ENCODE results near the gene CTNND2. TPM values are rescaled to one million over a fixed set of nuclear protein-coding genes. Genes with fewer than 3 reads are reported as not detected.

Gene CTNND2
- total and polyA plus RNA-seq, 10 of the 15 experiments (the other 5 are each of a cell fraction or from before 2014, with no cell fraction given) = 0.02 to 0.16 (median 0.04) TPM; not detected in 7

GRCh38 chr5:11780641-11781345 lies 123.5 kb downstream of the CTNND2 start (continued):
- TF ChIP-seq ZBTB33 (IDR thresholded peaks at IDR 0.05) (no peak), IKZF1 (conservative IDR thresholded peaks at IDR 0.05) (no peak), GATAD2B (conservative IDR thresholded peaks at IDR 0.05; ENCODE audit: low read depth) (no peak), BCL11A (IDR thresholded peaks at IDR 0.05; ENCODE audit: low read depth, low read length) (no peak), PBX3 (IDR thresholded peaks at IDR 0.05; ENCODE audit: insufficient replicate concordance, low read depth, low read length) (no peak), POU2F2 (IDR thresholded peaks at IDR 0.05; ENCODE audit: borderline replicate concordance, low read depth, low read length) (no peak), JUNB (IDR thresholded peaks at IDR 0.05) (no peak), NR2C2 (IDR thresholded peaks at IDR 0.05; ENCODE audit: borderline replicate concordance, control insufficient read depth, insufficient read length, low read depth) (no peak)

- no peaks in the 10 kb centered on the region for H3K27me3 ChIP-seq (replicated peaks in 1 of 2; ENCODE audit: control insufficient read depth in 2 of 2, insufficient read depth in 2 of 2, low read length in 1 of 2)
- no peaks in the 10 kb centered on the region for H3K9me3 ChIP-seq (replicated peaks; ENCODE audit: control insufficient read depth, insufficient read depth, low read length)
- POLR2A ChIA-PET = no interaction called here
- no peak overlapping the region for H3K27ac ChIP-seq (ENCODE audit: control insufficient read depth, insufficient read depth)
- no peaks in the 10 kb centered on the region for H3K79me2 ChIP-seq (ENCODE audit: control insufficient read depth, insufficient read depth, low read length)
- CTCF ChIA-PET = no interaction called here
- DNase-seq (ENCODE audit: low read depth, low spot score) (no peak), FAIRE-seq (no peak), ATAC-seq (no peak)
- no peak overlapping the region for H3K4me2 ChIP-seq (ENCODE audit: control insufficient read depth, insufficient read depth)
- SMC1A ChIA-PET (ENCODE audit: uncharacterized antibody, unreplicated experiment) = no interaction called here
- H4K20me1 ChIP-seq (ENCODE audit: control insufficient read depth, insufficient read depth) = no peaks in the 10 kb centered on the region
- no peak overlapping the region for H2AFZ ChIP-seq (ENCODE audit: control insufficient read depth, low read depth, low read length)
- intact Hi-C loops (cut with micrococcal nuclease; ENCODE audit: unreplicated experiment) = no loop called here
- H3K9ac ChIP-seq (ENCODE audit: control insufficient read depth, insufficient read depth, low read length) = no peak overlapping the region
- H3K36me3 ChIP-seq (ENCODE audit: control insufficient read depth in 2 of 2, insufficient read depth in 2 of 2, low read length in 1 of 2) = no peaks in the 10 kb centered on the region
- RAD21 ChIA-PET (ENCODE audit: unreplicated experiment) = no interaction called here
- WGBS (ENCODE audit: insufficient coverage, insufficient replicate concordance, low lambda C conversion rate, missing lambda C conversion rate) = 0% methylated on average over 2 of the region's 2 CpGs
- H3K4me3 ChIP-seq = no peak overlapping the region
- in situ Hi-C loops (cut with MboI) = no loop called here
- H3K4me1 ChIP-seq (ENCODE audit: control insufficient read depth, insufficient read depth, low read length) = no peaks in the 10 kb centered on the region
- no TSS peak for BruUV-seq (replicated peaks)
- TF ChIP-seq BCL3 (IDR thresholded peaks at IDR 0.05; ENCODE audit: borderline replicate concordance, insufficient read depth, low read depth, low read length, poor library complexity, severe bottlenecking) = no peak
- TF ChIP-seq MTA3 (IDR thresholded peaks at IDR 0.05; ENCODE audit: borderline replicate concordance, low read length) = no peak
- TF ChIP-seq ZBTB40 (IDR thresholded peaks at IDR 0.05; ENCODE audit: borderline replicate concordance) = no peak
- TF ChIP-seq FOXM1 (IDR thresholded peaks at IDR 0.05; ENCODE audit: low read depth, low read length) = no peak
- TF ChIP-seq MEF2A (IDR thresholded peaks at IDR 0.05; ENCODE audit: insufficient read depth, low read depth, low read length) = no peak
- no peak for TF ChIP-seq SP1 (IDR thresholded peaks at IDR 0.05; ENCODE audit: low read depth, low read length)
Observed at GRCh38 chr5:11777096-11777495, 127.2 kb downstream of the CTNND2 start.

Measured in GM12878 (cell line).